Measurements from ENCODE around the gene ZNF500. TPM values are rescaled to one million over a fixed set of nuclear protein-coding genes. Genes with fewer than 3 reads are reported as not detected.
"Not testable (repeated sequence)": the region's sequence is repeated elsewhere in the genome, so short reads cannot be mapped to it uniquely, and the experiment has no call there.

ZNF500 gene
- total RNA-seq, 2 donors from 2014 or later, result 7.9 TPM

GRCh38 chr16:4750896-4751295 lies 16.1 kb downstream of the ZNF500 start:
- no peak for DNase-seq (ENCODE audit: low spot score)
- intact Hi-C loops (cut with DNase I), result loop anchor here in 1 of 2 donors (2.0 kb wide), 1 partner anchor 42 kb away; no protein-coding TSS in a partner anchor

GRCh38 chr16:4749700-4750257 lies 17.2 kb downstream of the ZNF500 start:
- no peak for DNase-seq (ENCODE audit: low spot score)
- intact Hi-C loops (cut with DNase I), result loop anchor here in 1 of 2 donors (2.0 kb wide), 1 partner anchor 41 kb away; no protein-coding TSS in a partner anchor

GRCh38 chr16:4748682-4749411 lies 18.1 kb downstream of the ZNF500 start:
- intact Hi-C loops (cut with DNase I), result no loop called here

GRCh38 chr16:4747906-4748681 lies 18.9 kb downstream of the ZNF500 start:
- DNase-seq (ENCODE audit: low spot score), result no peak
- intact Hi-C loops (cut with DNase I), result no loop called here

More at GRCh38 chr16:4748682-4749411, 18.1 kb downstream of the ZNF500 start:
- DNase-seq (ENCODE audit: low spot score), result no peak

GRCh38 chr16:4746991-4747574 lies 19.9 kb downstream of the ZNF500 start:
- intact Hi-C loops (cut with DNase I), result no loop called here

GRCh38 chr16:4746215-4746614 lies 20.7 kb downstream of the ZNF500 start:
- intact Hi-C loops (cut with DNase I), result no loop called here

More at GRCh38 chr16:4746991-4747574, 19.9 kb downstream of the ZNF500 start:
- DNase-seq (ENCODE audit: low spot score), result no peak

GRCh38 chr16:4745274-4745569 lies 21.7 kb downstream of the ZNF500 start:
- intact Hi-C loops (cut with DNase I), result no loop called here
- DNase-seq (ENCODE audit: low spot score), result no peak

More at GRCh38 chr16:4746215-4746614, 20.7 kb downstream of the ZNF500 start:
- DNase-seq (ENCODE audit: low spot score), result no peak

- intact Hi-C loops (cut with DNase I), result no loop called here
- no peak for DNase-seq (ENCODE audit: low spot score)
These were observed 22.2 kb downstream of the ZNF500 start for GRCh38 chr16:4744555-4745273.

- intact Hi-C loops (cut with DNase I), result no loop called here
- no peak for DNase-seq (ENCODE audit: low spot score)
These were observed 23.6 kb downstream of the ZNF500 start for GRCh38 chr16:4743226-4743878.

- intact Hi-C loops (cut with DNase I); DNase-seq (ENCODE audit: low spot score): not testable (repeated sequence)
These were observed 28.6 kb downstream of the ZNF500 start for GRCh38 chr16:4738370-4738769.

GRCh38 chr16:4737545-4737944 lies 29.4 kb downstream of the ZNF500 start:
- DNase-seq (ENCODE audit: low spot score), result no peak
- intact Hi-C loops (cut with DNase I), result no loop called here

- DNase-seq (ENCODE audit: low spot score), result no peak
- intact Hi-C loops (cut with DNase I), result no loop called here
These were observed 30.4 kb downstream of the ZNF500 start for GRCh38 chr16:4736546-4736945.

- intact Hi-C loops (cut with DNase I), result no loop called here
These were observed 32.0 kb downstream of the ZNF500 start for GRCh38 chr16:4734730-4735535.

GRCh38 chr16:4734063-4734729 lies 32.8 kb downstream of the ZNF500 start, which contains the start of the genes ANKS3 and DNAAF8:
Gene ANKS3 (minus strand): TSS chr16:4734271. CDS start chr16:4730149, 4,122 bp downstream.
Gene DNAAF8 (plus strand): TSS chr16:4734537. CDS start chr16:4736515, 1,978 bp downstream.
- intact Hi-C loops (cut with DNase I), result no loop called here
- peak; percentile 98 for DNase-seq (ENCODE audit: low spot score)

More at GRCh38 chr16:4734730-4735535, 32.0 kb downstream of the ZNF500 start:
- DNase-seq (ENCODE audit: low spot score), result peak; percentile 95

GRCh38 chr16:4733747-4734062 lies 33.3 kb downstream of the ZNF500 start:
- DNase-seq (ENCODE audit: low spot score), result no peak
- intact Hi-C loops (cut with DNase I), result no loop called here

GRCh38 chr16:4733211-4733742 lies 33.7 kb downstream of the ZNF500 start:
- intact Hi-C loops (cut with DNase I), result no loop called here
- no peak for DNase-seq (ENCODE audit: low spot score)

- DNase-seq (ENCODE audit: low spot score), result no peak
- intact Hi-C loops (cut with DNase I), result no loop called here
These were observed 37.1 kb downstream of the ZNF500 start for GRCh38 chr16:4729876-4730275.
